ENCODE results near the gene BTNL8.

The BTNL8 gene

DNA sequence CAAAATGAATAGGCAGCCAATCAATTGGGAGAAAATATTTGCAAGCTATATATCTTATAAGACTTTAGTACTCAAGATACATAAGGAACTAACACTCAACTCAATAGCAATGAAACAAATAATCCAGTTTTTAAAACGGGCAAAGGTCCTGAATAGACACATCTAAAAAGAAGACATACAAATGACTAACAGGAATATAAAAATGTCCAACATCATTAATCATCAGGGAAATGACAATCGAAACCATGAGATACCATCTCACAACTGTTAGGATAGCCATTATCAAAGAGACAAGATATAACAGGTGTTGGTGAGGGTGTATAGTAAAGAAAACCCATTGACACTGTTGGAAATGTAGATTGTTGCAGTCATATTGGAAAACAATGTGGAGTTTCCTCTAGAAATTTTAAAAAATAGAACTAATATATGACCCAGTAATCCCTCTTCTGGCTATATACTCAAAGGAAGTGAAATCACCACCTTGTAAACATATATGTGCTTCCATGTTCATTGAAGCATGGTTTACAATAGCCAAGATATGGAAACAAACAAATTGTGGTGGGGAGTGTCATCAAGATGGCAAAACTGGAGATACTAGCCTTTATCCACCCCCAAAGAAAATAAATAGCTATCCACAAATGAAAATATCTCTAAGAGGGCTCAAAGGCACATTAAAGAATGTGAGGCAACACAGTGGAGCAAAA is 75.8 kb downstream of the BTNL8 start:
- TF ChIP-seq, protein P1, sequence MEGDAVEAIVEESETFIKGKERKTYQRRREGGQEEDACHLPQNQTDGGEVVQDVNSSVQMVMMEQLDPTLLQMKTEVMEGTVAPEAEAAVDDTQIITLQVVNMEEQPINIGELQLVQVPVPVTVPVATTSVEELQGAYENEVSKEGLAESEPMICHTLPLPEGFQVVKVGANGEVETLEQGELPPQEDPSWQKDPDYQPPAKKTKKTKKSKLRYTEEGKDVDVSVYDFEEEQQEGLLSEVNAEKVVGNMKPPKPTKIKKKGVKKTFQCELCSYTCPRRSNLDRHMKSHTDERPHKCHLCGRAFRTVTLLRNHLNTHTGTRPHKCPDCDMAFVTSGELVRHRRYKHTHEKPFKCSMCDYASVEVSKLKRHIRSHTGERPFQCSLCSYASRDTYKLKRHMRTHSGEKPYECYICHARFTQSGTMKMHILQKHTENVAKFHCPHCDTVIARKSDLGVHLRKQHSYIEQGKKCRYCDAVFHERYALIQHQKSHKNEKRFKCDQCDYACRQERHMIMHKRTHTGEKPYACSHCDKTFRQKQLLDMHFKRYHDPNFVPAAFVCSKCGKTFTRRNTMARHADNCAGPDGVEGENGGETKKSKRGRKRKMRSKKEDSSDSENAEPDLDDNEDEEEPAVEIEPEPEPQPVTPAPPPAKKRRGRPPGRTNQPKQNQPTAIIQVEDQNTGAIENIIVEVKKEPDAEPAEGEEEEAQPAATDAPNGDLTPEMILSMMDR (IDR thresholded peaks at IDR 0.05; ENCODE audit: extremely low read depth, insufficient read depth, missing control alignments) = no peak
- no peak for DNase-seq (ENCODE audit: low spot score)
- in situ Hi-C loops (cut with MboI; ENCODE audit: low pct_unique_long_range_greater_than_20kb, low sequenced_read_pairs, unreplicated experiment) = no loop called here

DNA sequence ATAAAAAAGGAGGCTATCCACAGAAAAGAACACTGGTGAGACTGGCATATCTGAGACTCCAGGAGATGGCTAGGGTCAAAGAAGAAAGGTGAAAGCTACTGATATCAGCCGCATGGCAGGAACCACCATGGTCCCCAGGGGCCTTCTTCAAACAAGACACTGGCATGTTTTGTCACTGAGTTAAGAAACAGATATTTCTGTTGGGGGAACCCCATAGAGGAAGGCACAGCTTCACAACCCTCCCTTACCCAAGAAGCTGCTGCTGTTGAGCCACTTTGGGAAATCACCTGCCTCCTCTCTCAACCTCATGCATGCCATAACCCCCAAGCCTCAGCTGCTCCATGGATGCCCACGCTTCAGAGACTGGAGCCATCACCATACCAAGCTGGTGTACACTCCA is 76.4 kb downstream of the BTNL8 start:
- in situ Hi-C loops (cut with MboI; ENCODE audit: low pct_unique_long_range_greater_than_20kb, low sequenced_read_pairs, unreplicated experiment) = no loop called here
- TF ChIP-seq, protein P1 (IDR thresholded peaks at IDR 0.05; ENCODE audit: extremely low read depth, insufficient read depth, missing control alignments) = no peak
- peak; percentile 42 for DNase-seq (ENCODE audit: low spot score)

DNA sequence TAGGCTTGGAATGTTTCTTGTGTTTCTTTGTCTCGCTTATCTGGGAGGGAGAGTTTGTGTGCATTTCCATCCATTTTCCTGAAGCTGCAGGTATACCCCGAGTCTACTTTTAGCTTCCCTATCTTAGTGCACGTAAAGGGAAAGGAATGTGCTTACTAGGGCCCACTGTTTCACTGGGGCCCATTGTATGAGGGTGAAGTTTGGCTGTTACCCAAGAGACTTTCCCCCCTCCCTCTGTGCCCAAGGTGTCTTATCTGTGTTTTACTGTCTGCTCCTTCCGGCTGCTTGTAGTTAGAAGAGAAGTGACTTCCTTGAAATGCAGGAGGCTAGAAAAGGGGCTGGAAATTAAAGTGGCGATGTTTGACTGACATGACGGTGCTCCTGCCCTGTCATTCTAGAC is 77.6 kb downstream of the BTNL8 start:
- in situ Hi-C loops (cut with MboI; ENCODE audit: low pct_unique_long_range_greater_than_20kb, low sequenced_read_pairs, unreplicated experiment) = no loop called here
- TF ChIP-seq, protein P1 (IDR thresholded peaks at IDR 0.05; ENCODE audit: extremely low read depth, insufficient read depth, missing control alignments) = no peak

DNA sequence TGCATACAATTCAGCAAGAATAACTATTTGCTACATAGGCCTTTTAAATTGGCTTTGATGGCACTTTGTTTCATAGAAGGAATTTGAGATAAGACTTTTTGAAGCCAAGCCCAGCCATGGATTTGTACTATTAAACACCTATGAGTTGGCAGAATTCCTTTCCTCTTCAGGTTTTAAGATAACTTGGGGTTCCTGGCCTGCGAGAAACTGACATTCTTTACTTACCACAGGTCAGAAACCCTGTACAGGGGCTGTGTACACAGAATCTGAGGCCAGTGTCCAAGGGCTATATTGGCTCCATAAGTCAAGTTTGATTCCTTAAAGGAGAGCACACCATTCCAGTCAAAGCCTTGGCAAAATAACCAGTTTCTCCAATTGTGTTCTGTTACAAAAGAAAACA is 78.9 kb downstream of the BTNL8 start:
- no peak for DNase-seq (ENCODE audit: low spot score)
- TF ChIP-seq, protein P1 (IDR thresholded peaks at IDR 0.05; ENCODE audit: extremely low read depth, insufficient read depth, missing control alignments) = no peak
- in situ Hi-C loops (cut with MboI; ENCODE audit: low pct_unique_long_range_greater_than_20kb, low sequenced_read_pairs, unreplicated experiment) = no loop called here

More for the DNA sequence above, 77.6 kb downstream of the BTNL8 start:
- DNase-seq (ENCODE audit: low spot score) = no peak

DNA sequence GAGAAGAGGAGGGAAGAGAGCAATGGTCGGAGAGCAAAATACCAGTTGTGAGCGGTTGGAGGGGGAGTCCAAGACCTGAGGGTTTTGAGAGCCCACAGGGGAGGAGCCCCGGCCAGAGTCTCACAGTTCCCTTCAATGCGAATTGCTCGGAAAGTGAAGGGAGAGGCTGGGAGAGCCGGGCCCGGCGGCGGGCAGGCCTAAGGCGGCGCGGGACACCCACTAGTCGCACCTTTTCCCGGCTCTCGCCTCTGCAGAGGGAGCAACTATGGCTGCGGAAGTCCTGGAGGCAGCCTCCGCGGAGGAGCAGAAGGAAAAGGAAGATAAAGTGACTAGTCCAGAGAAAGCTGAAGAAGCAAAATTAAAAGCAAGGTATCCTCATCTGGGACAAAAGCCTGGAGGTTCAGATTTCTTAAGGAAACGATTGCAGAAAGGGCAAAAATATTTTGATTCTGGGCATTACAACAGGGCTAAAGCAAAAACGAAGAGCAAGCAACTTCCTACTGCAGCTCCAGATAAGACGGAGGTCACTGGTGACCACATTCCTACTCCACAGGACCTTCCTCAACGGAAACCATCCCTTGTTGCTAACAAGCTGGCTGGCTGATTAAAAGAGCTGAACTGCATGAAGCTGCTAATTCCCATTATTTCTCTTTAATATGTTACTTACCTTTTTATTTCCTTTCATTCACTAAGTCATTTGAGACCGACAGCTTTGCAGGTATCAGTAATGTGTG is 83.2 kb downstream of the BTNL8 start:
- TF ChIP-seq, protein P1 (IDR thresholded peaks at IDR 0.05; ENCODE audit: extremely low read depth, insufficient read depth, missing control alignments) = no peak
- in situ Hi-C loops (cut with MboI; ENCODE audit: low pct_unique_long_range_greater_than_20kb, low sequenced_read_pairs, unreplicated experiment) = no loop called here
- no peak for DNase-seq (ENCODE audit: low spot score)

DNA sequence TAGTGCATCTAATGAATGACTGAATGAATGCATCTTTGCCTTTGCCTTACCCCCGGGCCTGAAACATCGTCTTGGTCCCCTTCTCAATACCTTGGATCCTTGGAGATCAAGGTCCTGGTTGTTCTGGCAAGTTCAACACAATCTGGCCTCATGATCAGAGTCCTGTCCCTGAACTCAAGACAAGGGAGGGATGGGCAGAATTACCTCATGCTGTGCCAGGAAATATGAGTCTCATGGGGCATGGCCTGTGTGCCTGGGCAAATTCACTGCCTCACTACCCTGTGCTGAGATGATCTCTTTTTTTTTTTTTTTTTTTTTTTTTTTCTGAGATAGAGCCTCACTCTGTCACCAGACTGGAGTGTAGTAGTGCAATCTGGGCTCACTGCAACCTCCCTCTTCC is 89.1 kb downstream of the BTNL8 start:
- in situ Hi-C loops (cut with MboI; ENCODE audit: low pct_unique_long_range_greater_than_20kb, low sequenced_read_pairs, unreplicated experiment) = no loop called here
- TF ChIP-seq, protein P1 (IDR thresholded peaks at IDR 0.05; ENCODE audit: extremely low read depth, insufficient read depth, missing control alignments) = no peak
- DNase-seq (ENCODE audit: low spot score) = no peak
